HepG2 (cell line): ENCODE measurements around the gene PNKD. TPM values are rescaled to one million over a fixed set of nuclear protein-coding genes. Genes with fewer than 3 reads are reported as not detected.

Source experiments
- ARID5B ChIP-seq: IDR thresholded peaks from 2 replicates; pipeline ENCODE4 v1.4.0; 2020; ENCODE audit warnings: mild to moderate bottlenecking, missing genetic modification reagents
- DRAP1 ChIP-seq: IDR thresholded peaks from 2 replicates; pipeline ENCODE4 v1.6.1; 2016; ENCODE audit warnings: missing genetic modification reagents, missing compliant biosample characterization
- EEA1 ChIP-seq: sonication (generic); formaldehyde crosslinking; IDR thresholded peaks from 2 replicates; pipeline ENCODE4 v1.5.1; 2020; ENCODE audit warnings: mild to moderate bottlenecking, missing genetic modification reagents, borderline replicate concordance
- FOXA3 ChIP-seq: IDR thresholded peaks from 2 replicates; pipeline ENCODE4 v1.6.1; 2016; ENCODE audit warnings: missing genetic modification reagents, missing compliant biosample characterization
- HNRNPLL ChIP-seq: fragments of 200-400 bp; formaldehyde crosslinking; IDR thresholded peaks from 2 replicates; pipeline ENCODE4 v1.6.1; 2017; ENCODE audit warnings: mild to moderate bottlenecking, low read depth, low read length; ENCODE audit not compliant: poor library complexity, severe bottlenecking
- HOXA3 ChIP-seq: sonication (generic); formaldehyde crosslinking; IDR thresholded peaks from 2 replicates; pipeline ENCODE4 v1.5.0; 2020; ENCODE audit warnings: missing genetic modification reagents
- MLXIP ChIP-seq: sonication (generic); formaldehyde crosslinking; IDR thresholded peaks from 2 replicates; pipeline ENCODE4 v1.9.0; 2021; ENCODE audit warnings: missing genetic modification reagents, borderline replicate concordance
- NFE2L1 ChIP-seq: sonication (generic); formaldehyde crosslinking; IDR thresholded peaks from 2 replicates; pipeline ENCODE4 v1.4.0; 2020; ENCODE audit warnings: missing genetic modification reagents, mild to moderate bottlenecking, borderline replicate concordance
- NFIC ChIP-seq: IDR thresholded peaks from 2 replicates; pipeline ENCODE4 v1.6.1; 2012; ENCODE audit warnings: mild to moderate bottlenecking, low read length, inconsistent platforms
- PBX2 ChIP-seq: IDR thresholded peaks from 2 replicates; pipeline ENCODE4 v1.6.1; 2016; ENCODE audit warnings: control low read depth
- SOX13 ChIP-seq, 3 experiments: fragments of 450-650 bp in 1 of 3; sonication (generic) in 1 of 3; formaldehyde crosslinking in 1 of 3; IDR thresholded peaks in 2 of 3; conservative IDR thresholded peaks in 1 of 3; 2 replicates each; pipeline versions ENCODE4 v1.5.0 to v1.6.1; 2016 to 2020; ENCODE audit warnings: antibody characterized with exemption in 1 of 3, mild to moderate bottlenecking in 1 of 3, missing compliant biosample characterization in 1 of 3, missing genetic modification reagents in 1 of 3, moderate library complexity in 1 of 3
- SP140L ChIP-seq: sonication (generic); formaldehyde crosslinking; IDR thresholded peaks from 2 replicates; pipeline ENCODE4 v1.4.0; 2020; ENCODE audit warnings: missing genetic modification reagents, borderline replicate concordance
- SP5 ChIP-seq: IDR thresholded peaks from 2 replicates; pipeline ENCODE4 v1.6.1; 2016; ENCODE audit warnings: low read depth, borderline replicate concordance
- SSRP1 ChIP-seq: IDR thresholded peaks from 2 replicates; pipeline ENCODE4 v1.6.1; 2016; ENCODE audit warnings: control low read depth
- ZNF207 ChIP-seq: fragments of 450-650 bp; IDR thresholded peaks from 2 replicates; pipeline ENCODE4 v1.6.1; 2016; ENCODE audit warnings: antibody characterized with exemption, borderline replicate concordance
- ZNF253 ChIP-seq: sonication (generic); formaldehyde crosslinking; IDR thresholded peaks from 2 replicates; pipeline ENCODE4 v1.8.0; 2022; ENCODE audit warnings: mild to moderate bottlenecking, missing genetic modification reagents, borderline replicate concordance
- ZNF747 ChIP-seq: sonication (generic); formaldehyde crosslinking; IDR thresholded peaks from 2 replicates; pipeline ENCODE4 v1.8.1; 2023; ENCODE audit warnings: missing genetic modification reagents, mild to moderate bottlenecking, borderline replicate concordance
- ZNF841 ChIP-seq: sonication (generic); formaldehyde crosslinking; IDR thresholded peaks from 2 replicates; pipeline ENCODE4 v1.8.1; 2023; ENCODE audit warnings: missing genetic modification reagents, borderline replicate concordance
- polyA plus RNA-seq, 8 experiments: library from polyadenylated mRNA; depleted of rRNA in 3 of 8; stranded (reverse) in 7 of 8; unstranded in 1 of 8; fragments of >200 nt; fragmentation: Illumina TruSeq in 4 of 8; extraction: Trizol in 4 of 8; gene quantifications; 2 replicates each; pipeline versions ENCODE4 v1.2.1 to v1.2.3, GENCODE V29; 2011 to 2016; ENCODE audit warnings: low read depth in 4 of 8, missing spikeins in 1 of 8, mixed read lengths in 1 of 8; ENCODE audit not compliant: insufficient read depth in 1 of 8
- total RNA-seq, 5 experiments: library from RNA; depleted of rRNA; stranded (reverse); fragments of >200 nt; fragmentation: Illumina TruSeq; extraction: Trizol; gene quantifications; 2 replicates each; pipeline ENCODE4 v1.2.3, GENCODE V29; 2016; ENCODE audit warnings: low read depth in 1 of 5
- TF ChIP-seq, protein P1 (sequence below): sonication (generic); formaldehyde crosslinking; IDR thresholded peaks from 2 replicates; pipeline ENCODE4 v1.5.1; 2020; ENCODE audit warnings: missing genetic modification reagents, mild to moderate bottlenecking, borderline replicate concordance
- TF ChIP-seq, protein P2 (sequence below): sonication (generic); formaldehyde crosslinking; IDR thresholded peaks from 2 replicates; pipeline ENCODE4 v1.4.0; 2020; ENCODE audit warnings: missing genetic modification reagents, low read depth, mild to moderate bottlenecking, borderline replicate concordance

The PNKD gene
- total and polyA plus RNA-seq, 2 of the 13 experiments (the other 11 are each of a cell fraction or from before 2014, with no cell fraction given): 55.9 to 80.4 TPM

- TF ChIP-seq ARID5B: peak; percentile 34; the same call in 1 of the 2 replicates
- no peak; the same call in 1 of the 2 replicates for TF ChIP-seq FOXA3 (CRISPR knock-in tag)
- TF ChIP-seq, protein P1, sequence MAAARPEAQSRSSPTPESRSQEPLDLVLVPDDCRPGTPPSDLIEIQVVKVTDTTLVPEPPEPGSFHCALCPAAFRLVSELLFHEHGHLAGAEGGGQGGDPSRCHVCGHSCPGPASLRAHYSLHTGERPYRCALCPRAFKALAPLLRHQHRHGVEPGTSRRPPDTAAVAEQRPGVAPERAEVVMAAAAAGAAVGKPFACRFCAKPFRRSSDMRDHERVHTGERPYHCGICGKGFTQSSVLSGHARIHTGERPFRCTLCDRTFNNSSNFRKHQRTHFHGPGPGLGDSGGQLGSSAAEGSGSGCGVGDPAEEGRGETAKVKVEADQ: no peak
- TF ChIP-seq ZNF207: no peak
- TF ChIP-seq HNRNPLL: no peak
- TF ChIP-seq NFE2L1 (CRISPR knock-in tag): no peak
- no peak for TF ChIP-seq ZNF841 (CRISPR knock-in tag)
- TF ChIP-seq SP140L (CRISPR knock-in tag): no peak
- no peak for TF ChIP-seq SSRP1
- TF ChIP-seq SP5 (CRISPR knock-in tag): no peak
- no peak for TF ChIP-seq ZNF253 (CRISPR knock-in tag)
- TF ChIP-seq, protein P2, sequence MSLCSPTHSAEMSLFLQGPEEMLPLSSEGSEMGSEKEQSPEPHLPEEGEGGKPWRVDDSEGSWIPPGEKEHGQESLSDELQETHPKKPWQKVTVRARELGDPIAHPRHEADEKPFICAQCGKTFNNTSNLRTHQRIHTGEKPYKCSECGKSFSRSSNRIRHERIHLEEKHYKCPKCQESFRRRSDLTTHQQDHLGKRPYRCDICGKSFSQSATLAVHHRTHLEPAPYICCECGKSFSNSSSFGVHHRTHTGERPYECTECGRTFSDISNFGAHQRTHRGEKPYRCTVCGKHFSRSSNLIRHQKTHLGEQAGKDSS (CRISPR knock-in tag): no peak
- TF ChIP-seq NFIC: no peak
- no peak for TF ChIP-seq MLXIP (CRISPR knock-in tag)
- no peak for TF ChIP-seq PBX2 (CRISPR knock-in tag)
- TF ChIP-seq SOX13 (IDR thresholded peaks at IDR 0.05): no peak
- no peak; a peak in 1 of 4 replicates for TF ChIP-seq SOX13 (CRISPR knock-in tag; conservative IDR thresholded peaks at IDR 0.05 in 1 of 2, IDR thresholded peaks at IDR 0.05 in 1 of 2)
- TF ChIP-seq ZNF747 (CRISPR knock-in tag): no peak
- TF ChIP-seq EEA1 (CRISPR knock-in tag): no peak; the same call in 1 of the 2 replicates
- TF ChIP-seq DRAP1 (CRISPR knock-in tag): no peak
- TF ChIP-seq HOXA3 (CRISPR knock-in tag): peak; percentile 54; the same call in 1 of the 2 replicates
Measured at GRCh38 chr2:218296847-218297246, 26.5 kb downstream of the PNKD start (continued).
